Measurements from ENCODE around the gene KLK3. TPM values are rescaled to one million over a fixed set of nuclear protein-coding genes. Genes with fewer than 3 reads are reported as not detected.
"Not testable (repeated sequence)": the region's sequence is repeated elsewhere in the genome, so short reads cannot be mapped to it uniquely, and the experiment has no call there.

The KLK3 gene
- total and polyA plus RNA-seq, 2 of the 8 experiments (the other 6 are each of a cell fraction or from before 2014, with no cell fraction given), result 0.08 TPM; not detected in 1

DNA sequence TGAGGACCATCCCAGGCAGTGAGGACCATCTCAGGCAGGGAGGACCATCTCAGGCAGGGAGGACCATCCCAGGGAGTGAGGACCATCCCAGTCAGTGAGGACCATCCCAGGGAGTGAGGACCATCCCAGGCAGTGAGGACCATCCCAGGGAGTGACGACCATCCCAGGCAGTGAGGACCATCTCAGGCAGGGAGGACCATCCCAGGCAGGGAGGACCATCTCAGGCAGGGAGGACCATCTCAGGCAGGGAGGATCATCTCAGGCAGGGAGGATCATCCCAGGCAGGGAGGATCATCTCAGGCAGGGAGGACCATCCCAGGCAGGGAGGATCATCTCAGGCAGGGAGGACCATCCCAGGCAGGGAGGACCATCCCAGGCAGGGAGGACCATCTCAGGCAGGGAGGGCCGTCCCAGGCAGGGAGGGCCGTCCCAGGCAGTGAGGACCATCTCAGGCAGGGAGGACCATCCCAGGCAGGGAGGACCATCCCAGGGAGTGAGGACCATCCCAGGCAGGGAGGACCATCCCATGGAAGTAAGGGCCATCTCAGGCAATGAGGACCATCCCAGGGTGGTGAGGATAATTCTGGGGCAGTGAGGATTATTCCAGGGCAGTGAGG is 43.0 kb upstream of the KLK3 start:
- H3K56ac ChIP-seq (replicated peaks; ENCODE audit: insufficient read length, low read depth, low read length); FAIRE-seq; H3K4me3 ChIP-seq (ENCODE audit: extremely low read depth in 1 of 4, insufficient read depth in 2 of 4, low read depth in 3 of 4, low read length in 4 of 4); H2BK20ac ChIP-seq (ENCODE audit: low read length); H2BK5ac ChIP-seq (ENCODE audit: low read depth, low read length); H3K27me3 ChIP-seq (replicated peaks in 1 of 4; ENCODE audit: control insufficient read depth in 3 of 4, extremely low read depth in 1 of 4, insufficient read depth in 3 of 4, low read length in 3 of 4); DNase-seq (ENCODE audit: low read depth in 1 of 2, low spot score in 2 of 2); H3K4me1 ChIP-seq (replicated peaks in 1 of 4; ENCODE audit: control insufficient read depth in 3 of 4, insufficient read depth in 4 of 4, low read length in 3 of 4); H3K27ac ChIP-seq (ENCODE audit: low read depth, low read length); H3K36me3 ChIP-seq (ENCODE audit: control insufficient read depth in 2 of 4, insufficient read depth in 4 of 4, low read length in 3 of 4); H4K8ac ChIP-seq (ENCODE audit: extremely low read depth, insufficient read depth, low read length); H4K20me1 ChIP-seq (replicated peaks in 1 of 2; ENCODE audit: control insufficient read depth in 1 of 2, insufficient read depth in 2 of 2, low read length in 2 of 2); H3K79me2 ChIP-seq (ENCODE audit: control insufficient read depth in 1 of 2, insufficient read depth in 2 of 2, low read length in 2 of 2); H2AFZ ChIP-seq (ENCODE audit: low read length); H3K9me3 ChIP-seq (ENCODE audit: insufficient read depth in 2 of 2, low read depth in 1 of 2, low read length in 1 of 2); H2BK12ac ChIP-seq (ENCODE audit: low read depth, low read length); H2BK120ac ChIP-seq (replicated peaks; ENCODE audit: low read depth, low read length); H3K14ac ChIP-seq (ENCODE audit: insufficient read length); H3K4ac ChIP-seq (replicated peaks; ENCODE audit: insufficient read length, low read depth, low read length); H2BK15ac ChIP-seq (ENCODE audit: low read length); H3K79me1 ChIP-seq (ENCODE audit: low read depth, low read length); H3K18ac ChIP-seq (ENCODE audit: extremely low read depth, low read length); H4K5ac ChIP-seq (ENCODE audit: insufficient read length, low read depth, low read length); H3K23ac ChIP-seq (ENCODE audit: insufficient read length); H3K4me2 ChIP-seq (ENCODE audit: insufficient read depth in 1 of 2, low read depth in 2 of 2, low read length in 2 of 2); H3K9ac ChIP-seq (replicated peaks in 1 of 4; ENCODE audit: extremely low read depth in 1 of 4, low read depth in 3 of 4, low read length in 3 of 4); H4K91ac ChIP-seq (replicated peaks; ENCODE audit: insufficient read length, low read length); CTCF ChIA-PET (ENCODE audit: partially characterized antibody): not testable (repeated sequence)
- 71% methylated on average over 3 of the region's 3 CpGs; no CpG with 5 or more reads in 1 of the 2 experiments for WGBS, 2 experiments (ENCODE audit: extremely low coverage in 1 of 2, insufficient coverage in 1 of 2, insufficient read length in 1 of 2, insufficient replicate concordance in 2 of 2, low coverage in 1 of 2, low lambda C conversion rate in 2 of 2, missing lambda C conversion rate in 1 of 2)
- POLR2A ChIA-PET (ENCODE audit: partially characterized antibody), result interaction anchor here (1.0 to 14.4 kb wide), 3 partner anchors 10 to 13 kb away, joined by 3 to 275 read pairs (median 4); no protein-coding TSS in a partner anchor
- Histone ChIP-seq H2AK5ac (ENCODE audit: low read depth, low read length) (peak overlapping the region; percentile 25; the same call in 1 of the 2 replicates), H3K23me2 (ENCODE audit: low read depth, low read length) (peaks cover 17% of the 10 kb centered on the region; the same call in 1 of the 2 replicates)

All from H1 (cell line).